IMR-90 (cell line): Measurements from ENCODE around the gene C7orf57. TPM values are rescaled to one million over a fixed set of nuclear protein-coding genes. Genes with fewer than 3 reads are reported as not detected.

ENCODE experiments used
- BHLHE40 ChIP-seq: fragments of 150-350 bp; IDR thresholded peaks from 2 replicates; pipeline ENCODE4 v1.6.1; 2016; ENCODE audit warnings: mild to moderate bottlenecking, low read depth, low read length
- ELK1 ChIP-seq: fragments of 150-350 bp; IDR thresholded peaks from 2 replicates; pipeline ENCODE4 v1.6.1; 2016; ENCODE audit warnings: low read depth, mild to moderate bottlenecking, low read length, moderate library complexity, borderline replicate concordance
- USF2 ChIP-seq: fragments of 150-350 bp; IDR thresholded peaks from 2 replicates; pipeline ENCODE4 v1.6.1; 2017; ENCODE audit warnings: mild to moderate bottlenecking, antibody characterized with exemption, low read length, low read depth
- polyA plus RNA-seq, 3 experiments: library from polyadenylated mRNA; depleted of rRNA; stranded (reverse); fragments of >200 nt; gene quantifications; 2 replicates each; pipeline ENCODE4 v1.2.3, GENCODE V29; 2012; ENCODE audit warnings: low replicate concordance in 1 of 3
- total RNA-seq: library from RNA; depleted of rRNA; stranded (reverse); fragments of >200 nt; gene quantifications from 2 replicates; pipeline ENCODE4 v1.2.3, GENCODE V29; 2012

The C7orf57 gene
- total and polyA plus RNA-seq, 2 of the 4 experiments (the other 2 are of a cell fraction), result not detected

GRCh38 chr7:48096273-48096672 is 60.9 kb downstream of the C7orf57 start (continued):
- TF ChIP-seq USF2 (no peak), BHLHE40 (no peak), ELK1 (no peak)
